ENCODE measurements around the gene TOMM20.
"Not testable (repeated sequence)": the region's sequence is repeated elsewhere in the genome, so short reads cannot be mapped to it uniquely, and the experiment has no call there.

The TOMM20 gene

GRCh38 chr1:235128456-235129328 lies at the start of gene TOMM20:
Gene TOMM20 (minus strand): TSS chr1:235128837. CDS start chr1:235128715, 122 bp downstream.
- peak; percentile 90 for DNase-seq

DNA sequence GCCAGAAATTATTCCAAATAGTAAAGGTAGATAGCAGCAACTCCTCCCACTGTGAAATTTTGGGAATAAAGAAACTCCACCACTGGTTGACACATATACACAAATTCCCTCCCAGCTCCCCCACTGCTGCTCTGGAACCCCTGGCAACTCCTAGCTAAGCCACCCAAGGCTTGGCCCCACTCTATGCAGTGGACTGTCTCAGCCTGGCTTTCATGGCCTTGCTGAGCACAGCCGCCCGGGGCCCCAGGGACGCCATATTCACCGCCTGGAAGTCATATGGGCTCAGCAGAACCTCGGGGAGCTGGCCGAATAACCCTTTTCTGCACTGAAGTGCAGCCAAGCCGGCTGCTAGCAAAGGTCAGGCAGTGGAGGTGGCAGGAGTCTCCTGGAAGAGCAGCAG lies 47.8 kb upstream of the TOMM20 start:
- no peak for DNase-seq

DNA sequence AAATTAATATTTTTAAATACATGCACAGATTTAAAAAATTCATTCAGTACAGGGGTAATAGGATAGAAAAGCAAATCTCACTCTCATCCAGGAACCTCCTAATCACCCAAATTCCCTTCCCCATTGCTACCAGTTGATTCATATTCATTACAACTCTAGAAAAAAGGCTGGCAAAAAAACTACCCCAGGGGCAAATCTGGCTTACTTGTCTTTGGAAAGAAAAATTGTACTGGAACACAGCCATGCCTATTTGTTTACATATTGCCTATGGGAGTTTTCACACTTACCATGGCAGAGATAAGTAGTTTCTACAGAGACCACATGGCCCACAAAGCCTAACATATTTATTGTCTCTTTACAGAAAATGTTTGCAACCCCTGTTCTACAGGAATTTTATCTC lies 41.3 kb upstream of the TOMM20 start:
- no peak for DNase-seq

GRCh38 chr1:235168375-235168774 lies 39.7 kb upstream of the TOMM20 start:
- DNase-seq = no peak

GRCh38 chr1:235161685-235162327 lies 33.2 kb upstream of the TOMM20 start:
- no peak for DNase-seq

- peak; percentile 91 for DNase-seq
Measured at GRCh38 chr1:235160957-235161684, 32.5 kb upstream of the TOMM20 start, which contains the start of gene RBM34. Gene RBM34 (minus strand): TSS chr1:235161250. CDS start chr1:235161226, 24 bp downstream.

GRCh38 chr1:235160383-235160956 lies 31.8 kb upstream of the TOMM20 start:
- no peak for DNase-seq

DNA sequence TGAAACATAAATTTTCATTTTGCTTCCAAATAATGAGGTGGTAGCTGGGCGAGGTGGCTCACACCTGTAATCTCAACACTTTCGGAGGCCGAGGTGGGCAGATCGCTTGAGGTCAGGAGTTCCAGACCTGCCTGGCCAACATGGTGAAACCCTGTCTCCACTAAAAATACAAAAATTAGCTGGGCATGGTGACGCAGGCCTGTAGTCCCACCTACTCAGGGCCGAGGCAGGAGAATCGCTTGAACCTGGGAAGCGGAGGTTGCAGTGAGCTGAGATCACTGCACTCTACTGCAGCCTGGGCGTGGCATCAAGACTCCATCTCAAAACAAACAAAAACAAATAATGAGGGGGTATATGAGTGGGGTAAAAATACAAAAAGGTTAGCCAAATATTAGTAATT lies 31.3 kb upstream of the TOMM20 start:
- DNase-seq = not testable (repeated sequence)

DNA sequence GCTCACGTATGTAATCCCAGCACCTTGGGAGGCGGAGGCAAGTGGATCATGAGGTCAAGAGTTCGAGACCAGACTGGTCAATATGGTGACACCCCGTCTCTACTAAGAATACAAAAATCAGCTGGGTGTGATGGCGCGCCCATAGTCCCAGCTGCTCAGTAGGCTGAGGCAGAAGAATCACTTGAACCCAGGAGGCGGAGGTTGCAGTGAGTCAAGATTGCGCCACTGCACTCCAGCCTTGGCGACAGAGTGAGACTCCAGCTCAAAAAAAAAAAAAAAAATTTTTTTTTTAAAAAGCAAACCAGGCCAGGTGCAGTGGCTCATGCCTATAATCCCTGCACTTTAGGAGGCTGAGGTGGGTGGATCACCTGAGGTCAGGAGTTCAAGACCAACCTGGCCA lies 30.6 kb upstream of the TOMM20 start:
- DNase-seq = not testable (repeated sequence)

DNA sequence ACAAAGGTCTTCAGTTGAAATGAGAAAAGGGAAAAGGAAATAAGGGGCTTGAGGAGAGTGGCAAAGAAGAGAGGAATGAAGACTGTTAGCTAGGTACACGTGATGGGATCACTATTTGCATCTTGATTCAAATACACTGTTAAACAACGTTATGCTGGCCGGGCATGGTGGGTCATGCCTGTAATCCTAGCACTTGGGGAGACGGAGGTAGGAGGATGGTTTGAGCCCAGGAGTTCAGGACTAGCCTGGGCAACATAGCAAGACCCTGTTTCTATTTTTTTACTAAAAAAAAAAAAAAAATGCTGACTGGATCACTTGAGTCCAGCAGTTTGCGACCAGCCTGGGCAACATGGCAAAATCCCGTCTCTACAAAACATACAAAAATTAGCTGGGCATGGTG lies 30.0 kb upstream of the TOMM20 start:
- no peak for DNase-seq

DNA sequence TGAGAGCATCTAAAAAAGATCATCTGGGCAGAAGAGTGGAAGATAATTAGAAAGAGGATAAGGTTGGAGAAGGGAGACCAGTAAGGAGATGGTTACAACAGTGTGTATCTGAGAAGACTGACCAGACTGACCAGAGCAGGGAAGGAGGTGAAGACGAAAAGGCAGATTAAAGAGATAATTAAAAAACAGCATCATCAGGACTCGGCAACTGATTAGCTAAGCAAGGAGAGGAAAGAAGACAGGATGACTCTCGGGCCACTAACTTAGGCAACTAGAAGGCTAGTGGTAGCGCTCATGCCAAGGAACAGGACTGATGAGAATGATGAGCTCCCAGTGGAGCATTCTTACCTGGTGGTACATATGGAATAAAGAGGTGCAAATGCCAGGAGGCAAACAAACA lies 28.5 kb upstream of the TOMM20 start:
- no peak for DNase-seq

DNA sequence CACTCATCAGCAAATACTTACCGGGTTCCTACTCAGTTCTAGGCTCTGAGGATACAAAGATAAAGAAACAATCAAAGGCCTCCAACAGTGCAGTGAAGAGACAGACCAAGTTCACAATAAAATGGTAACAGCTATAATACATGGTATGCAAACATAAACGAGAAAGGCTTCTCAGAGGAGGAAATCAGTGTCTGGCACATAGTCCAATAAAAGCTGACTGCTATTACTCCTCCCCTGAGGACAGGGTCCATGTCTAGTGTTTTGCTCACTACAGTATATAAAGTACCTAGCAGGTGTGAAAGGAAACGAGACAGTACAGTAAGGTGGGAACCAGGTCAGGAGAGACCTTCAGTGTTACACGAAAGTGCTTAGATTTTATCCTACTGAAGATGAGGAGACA lies 28.1 kb upstream of the TOMM20 start:
- DNase-seq = no peak

GRCh38 chr1:235156265-235156664 lies 27.6 kb upstream of the TOMM20 start:
- DNase-seq = no peak

DNA sequence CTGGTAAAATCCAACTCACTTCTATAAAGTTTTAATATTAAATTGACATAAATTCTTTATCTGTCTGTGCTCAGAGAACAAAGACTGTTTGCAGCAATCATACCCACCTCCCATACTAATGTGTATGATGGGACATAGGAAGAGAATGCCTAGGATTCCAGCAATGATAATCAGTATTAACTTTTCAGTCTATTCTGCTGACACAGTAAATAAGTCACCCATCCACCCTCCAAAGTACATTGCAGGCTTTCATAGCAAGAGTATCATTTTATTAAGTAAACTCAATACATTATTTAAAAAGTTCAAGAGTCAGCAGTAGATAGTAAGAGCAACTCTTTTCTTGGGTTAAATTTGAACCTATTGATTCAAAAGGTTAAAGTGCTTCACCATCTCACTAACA lies 23.6 kb upstream of the TOMM20 start:
- no peak for DNase-seq

GRCh38 chr1:235151033-235151432 lies 22.4 kb upstream of the TOMM20 start:
- no peak for DNase-seq

DNA sequence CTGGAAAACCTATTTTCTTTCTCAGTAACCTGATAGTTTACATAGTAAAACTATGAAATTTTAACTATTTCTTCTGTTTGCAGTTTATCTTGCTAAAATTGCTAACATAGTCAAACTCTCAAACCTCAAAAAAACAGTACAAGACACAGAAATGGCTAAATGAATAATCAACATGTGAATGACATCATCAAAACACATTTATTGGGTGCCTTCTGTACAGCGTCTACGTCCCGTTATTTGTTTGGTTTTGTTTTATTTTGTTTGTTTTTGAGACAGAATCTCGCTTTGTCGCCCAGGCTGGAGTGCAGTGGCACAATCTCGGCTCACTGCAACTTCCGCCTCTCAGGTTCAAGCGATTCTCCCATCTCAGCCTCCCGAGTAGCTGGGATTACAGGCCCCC lies 21.2 kb upstream of the TOMM20 start:
- no peak for DNase-seq

DNA sequence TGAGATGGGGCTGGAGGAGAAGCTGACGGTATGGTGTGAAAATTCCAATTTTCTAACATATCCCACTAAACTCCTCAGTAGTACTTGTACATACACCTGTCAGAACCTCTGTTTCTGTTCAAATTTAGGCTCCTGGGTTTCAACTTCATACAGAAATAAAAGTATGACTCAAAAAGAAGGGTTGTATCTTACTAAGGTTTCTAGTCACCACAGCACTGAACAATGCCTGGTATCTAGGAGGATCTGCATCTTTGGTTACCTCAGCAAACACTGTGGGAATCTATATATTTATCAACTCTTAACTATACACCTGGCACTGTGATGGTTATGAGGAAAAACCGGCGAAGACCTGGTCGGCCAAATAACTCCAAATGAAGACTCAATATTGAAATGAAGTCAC lies 18.6 kb upstream of the TOMM20 start:
- no peak for DNase-seq

DNA sequence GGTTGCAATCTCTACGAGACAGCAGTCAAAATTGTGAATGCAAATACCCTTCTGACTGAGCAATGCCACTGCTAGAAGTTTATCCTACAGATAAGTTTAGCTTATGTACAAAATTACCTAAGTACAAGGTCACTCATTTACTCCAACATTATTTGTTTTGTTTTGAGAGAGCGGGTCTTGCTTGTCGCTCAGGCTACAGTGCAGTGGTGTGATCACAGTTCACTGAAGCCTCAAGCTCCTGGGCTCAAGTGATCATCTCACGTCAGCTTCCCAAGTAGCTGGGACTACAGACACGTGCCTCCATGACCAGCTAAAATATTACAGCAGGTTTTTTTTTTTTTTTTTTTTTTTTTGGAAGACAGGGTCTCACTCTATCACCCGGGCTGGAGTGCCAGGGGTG lies 17.0 kb upstream of the TOMM20 start:
- DNase-seq = no peak

DNA sequence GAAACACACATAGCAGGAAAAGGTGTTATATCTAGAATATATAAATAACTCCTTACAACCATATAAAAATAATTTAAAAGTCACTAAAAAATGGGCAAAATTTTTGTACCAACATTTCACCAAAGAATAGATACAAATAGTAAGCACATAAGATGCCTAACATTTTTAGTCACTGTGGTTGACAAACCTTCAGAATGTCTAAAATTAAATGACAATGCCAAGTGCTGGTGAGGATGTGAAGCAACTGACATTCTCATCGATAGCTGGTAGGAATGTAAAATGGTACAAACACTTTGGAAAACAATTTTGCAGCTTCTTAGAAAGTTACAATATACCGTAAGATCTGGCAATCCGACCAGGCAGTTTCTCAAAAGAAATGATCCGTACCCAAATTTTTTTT lies 14.4 kb upstream of the TOMM20 start:
- no peak for DNase-seq

GRCh38 chr1:235139315-235139714 lies 10.7 kb upstream of the TOMM20 start:
- DNase-seq = no peak

GRCh38 chr1:235138821-235139220 lies 10.2 kb upstream of the TOMM20 start:
- DNase-seq = no peak

- DNase-seq = no peak
Measured at GRCh38 chr1:235136111-235136510, 7.5 kb upstream of the TOMM20 start.

DNA sequence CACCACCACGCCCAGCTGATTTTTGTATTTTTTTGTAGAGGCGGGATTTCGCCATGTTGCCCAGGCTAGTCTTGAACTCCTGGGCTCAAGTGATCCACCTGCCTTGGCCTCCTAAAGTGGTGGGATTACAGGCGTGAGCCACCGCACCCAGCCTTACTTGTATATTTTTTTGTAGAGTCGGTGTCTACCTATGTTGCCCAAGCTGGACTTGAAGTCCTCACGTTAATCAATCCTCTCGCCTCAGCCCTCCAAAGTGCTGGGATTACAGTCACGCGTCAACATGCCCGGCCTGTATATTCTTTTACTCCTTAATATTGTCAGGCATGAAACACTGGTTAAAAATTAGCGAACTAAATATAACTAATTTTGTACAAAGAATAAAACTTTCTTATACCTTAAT lies 5.5 kb upstream of the TOMM20 start:
- DNase-seq = no peak

Measured in activated CD4-positive, alpha-beta T cell treated with anti-CD3 and anti-CD28 coated beads, Interleukin-2, amount 50 U/mL, for 1 hour (primary cell).